OCI-LY7 (cell line): ENCODE measurements around the gene UTP18. TPM values are rescaled to one million over a fixed set of nuclear protein-coding genes. Genes with fewer than 3 reads are reported as not detected.
A peak's percentile ranks its signal among the peaks of the same experiment; 100 is the strongest.

Experiments
- BruUV-seq: library from RNA; stranded (reverse); fragments of 400-500 nt; replicated peaks from 2 replicates; lab custom pipeline; 2021; lab: Mats Ljungman, UMichigan
- CTCF ChIA-PET: fragments of 300-600 bp; sonication (Branson Sonifier 250); formaldehyde crosslinking; loops from one replicate; lab custom pipeline; 2022; ENCODE audit warnings: antibody characterized with exemption; ENCODE audit not compliant: unreplicated experiment; lab: Charles Lee
- POLR2A ChIA-PET: fragments of 300-600 bp; sonication (Branson Sonifier 250); formaldehyde crosslinking; loops from one replicate; lab custom pipeline; 2022; ENCODE audit warnings: antibody characterized with exemption; lab: Charles Lee
- DNase-seq: peaks from one replicate; pipeline ENCODE4 v3.0.0-alpha.2; 2015; ENCODE audit warnings: low spot score
- H2AFZ ChIP-seq: fragments of 200-600 bp; sonication (generic), shearing (Covaris generic); 2 replicates; pipeline ENCODE4 v1.6.1; 2014; ENCODE audit warnings: mild to moderate bottlenecking, antibody characterized with exemption, low read length, moderate library complexity
- H3K27ac ChIP-seq: fragments of 200-600 bp; sonication (generic); 2 replicates; pipeline ENCODE4 v1.5.1; 2014; ENCODE audit warnings: mixed run types, low read depth, mild to moderate bottlenecking, moderate library complexity, low read length, inconsistent platforms; ENCODE audit not compliant: poor library complexity, severe bottlenecking
- H3K36me3 ChIP-seq: fragments of 200-600 bp; sonication (generic); 2 replicates; pipeline ENCODE4 v1.6.1; 2014; ENCODE audit warnings: mild to moderate bottlenecking, antibody characterized with exemption, low read length, moderate library complexity, mixed read lengths; ENCODE audit not compliant: insufficient read depth
- H3K4me1 ChIP-seq: fragments of 200-600 bp; sonication (generic); 2 replicates; pipeline ENCODE4 v1.5.1; 2014; ENCODE audit warnings: mild to moderate bottlenecking, low read length; ENCODE audit not compliant: insufficient read depth, poor library complexity, severe bottlenecking
- H3K4me2 ChIP-seq: fragments of 200-600 bp; sonication (generic); 2 replicates; pipeline ENCODE4 v1.6.1; 2014; ENCODE audit warnings: mild to moderate bottlenecking, low read length
- H3K4me3 ChIP-seq: fragments of 200-600 bp; sonication (generic); 2 replicates; pipeline ENCODE4 v1.5.1; 2014; ENCODE audit warnings: mild to moderate bottlenecking, low read depth, low read length; ENCODE audit not compliant: poor library complexity, severe bottlenecking
- H3K79me2 ChIP-seq: fragments of 200-600 bp; sonication (generic); 2 replicates; pipeline ENCODE4 v1.6.1; 2016; ENCODE audit warnings: low read depth, mild to moderate bottlenecking, low read length, moderate library complexity, mixed read lengths; ENCODE audit not compliant: insufficient read depth
- H3K9me2 ChIP-seq: fragments of 200-600 bp; sonication (generic); 2 replicates; pipeline ENCODE4 v1.6.1; 2016; ENCODE audit warnings: mild to moderate bottlenecking, low read length, mixed read lengths; ENCODE audit not compliant: insufficient read depth
- H3K9me3 ChIP-seq: fragments of 200-600 bp; sonication (generic); 2 replicates; pipeline ENCODE4 v1.6.1; 2014; ENCODE audit warnings: mild to moderate bottlenecking, mixed run types, low read length, mixed read lengths
- H4K20me1 ChIP-seq: fragments of 200-600 bp; sonication (generic); 2 replicates; pipeline ENCODE4 v1.6.1; 2014; ENCODE audit warnings: mild to moderate bottlenecking, antibody characterized with exemption, low read length, moderate library complexity, mixed read lengths; ENCODE audit not compliant: insufficient read depth
- CTCF ChIP-seq: fragments of 200-600 bp; sonication (generic); conservative IDR thresholded peaks from 2 replicates; pipeline ENCODE4 v1.5.1; 2014; ENCODE audit warnings: mild to moderate bottlenecking, antibody characterized with exemption, low read length, moderate library complexity, mixed read lengths
- EZH2phosphoT487 ChIP-seq: fragments of 200-600 bp; sonication (generic); IDR thresholded peaks from 2 replicates; pipeline ENCODE4 v1.6.1; 2018; ENCODE audit warnings: low read depth, borderline replicate concordance, mild to moderate bottlenecking, mixed run types, antibody characterized with exemption, low read length, moderate library complexity, mixed read lengths
- intact Hi-C: fragments of 100-400 bp; cut with micrococcal nuclease; formaldehyde crosslinking; loops from one replicate; pipeline ENCODE4 v1.10.0; 2022; ENCODE audit not compliant: unreplicated experiment
- total RNA-seq, 2 experiments: library from RNA; depleted of rRNA in 1 of 2; stranded (reverse); fragments of >200 nt in 1 of 2; shearing (Covaris generic) in 1 of 2; gene quantifications; 2 replicates each; pipeline ENCODE4 v1.2.3, GENCODE V29; 2014 to 2022

Gene UTP18
- total RNA-seq, 2 experiments from 2014 or later = 58.1 to 68.3 TPM

- no peaks in the 10 kb centered on the region for H3K9me2 ChIP-seq
- peaks cover 44% of the 10 kb centered on the region for H4K20me1 ChIP-seq
- TF ChIP-seq CTCF = no peak
- no peak for TF ChIP-seq EZH2phosphoT487
- peaks cover 38% of the 10 kb centered on the region for H3K4me1 ChIP-seq
- peak overlapping the region; percentile 80 for H3K27ac ChIP-seq
- peaks cover 62% of the 10 kb centered on the region for H3K36me3 ChIP-seq
- no peak for DNase-seq
- no TSS peak for BruUV-seq
- CTCF ChIA-PET = no interaction called here
- peaks cover 94% of the 10 kb centered on the region for H3K79me2 ChIP-seq
- H3K4me3 ChIP-seq = peak overlapping the region; percentile 97
- intact Hi-C loops = no loop called here
- no peak overlapping the region for H2AFZ ChIP-seq
- peak overlapping the region; percentile 93 for H3K4me2 ChIP-seq
- POLR2A ChIA-PET = interaction anchor here (0.7 to 4.4 kb wide), 7 partner anchors 10 to 390 kb away, joined by 3 to 24 read pairs (median 6); no protein-coding TSS in a partner anchor
- H3K9me3 ChIP-seq = no peaks in the 10 kb centered on the region
Measured at GRCh38 chr17:51257150-51258081, 2.9 kb upstream of the UTP18 start.

- no peaks in the 10 kb centered on the region for H3K9me2 ChIP-seq
- H3K36me3 ChIP-seq = peaks cover 62% of the 10 kb centered on the region
- peaks cover 54% of the 10 kb centered on the region for H4K20me1 ChIP-seq
- peak overlapping the region; percentile 80 for H3K27ac ChIP-seq
- ChIA-PET POLR2A (interaction anchor here (1.4 to 2.5 kb wide), 2 partner anchors 11 to 79 kb away, joined by 6 to 10 read pairs; no protein-coding TSS in a partner anchor), CTCF (no interaction called here)
- DNase-seq = peak; percentile 52
- peaks cover 94% of the 10 kb centered on the region for H3K79me2 ChIP-seq
- no peak overlapping the region for H2AFZ ChIP-seq
- peak overlapping the region; percentile 97 for H3K4me3 ChIP-seq
- H3K9me3 ChIP-seq = no peaks in the 10 kb centered on the region
- peak overlapping the region; percentile 93 for H3K4me2 ChIP-seq
- intact Hi-C loops = no loop called here
- peaks cover 51% of the 10 kb centered on the region for H3K4me1 ChIP-seq
- no TSS peak for BruUV-seq
- TF ChIP-seq EZH2phosphoT487 = no peak
- TF ChIP-seq CTCF = no peak
Measured at GRCh38 chr17:51258756-51259563, 1.4 kb upstream of the UTP18 start.
